Measurements from ENCODE around the gene KIF3A. TPM values are rescaled to one million over a fixed set of nuclear protein-coding genes. Genes with fewer than 3 reads are reported as not detected.

KIF3A gene
- total and polyA plus RNA-seq, 11 donors: 5.8 to 19.3 (median 10.1) TPM

DNA sequence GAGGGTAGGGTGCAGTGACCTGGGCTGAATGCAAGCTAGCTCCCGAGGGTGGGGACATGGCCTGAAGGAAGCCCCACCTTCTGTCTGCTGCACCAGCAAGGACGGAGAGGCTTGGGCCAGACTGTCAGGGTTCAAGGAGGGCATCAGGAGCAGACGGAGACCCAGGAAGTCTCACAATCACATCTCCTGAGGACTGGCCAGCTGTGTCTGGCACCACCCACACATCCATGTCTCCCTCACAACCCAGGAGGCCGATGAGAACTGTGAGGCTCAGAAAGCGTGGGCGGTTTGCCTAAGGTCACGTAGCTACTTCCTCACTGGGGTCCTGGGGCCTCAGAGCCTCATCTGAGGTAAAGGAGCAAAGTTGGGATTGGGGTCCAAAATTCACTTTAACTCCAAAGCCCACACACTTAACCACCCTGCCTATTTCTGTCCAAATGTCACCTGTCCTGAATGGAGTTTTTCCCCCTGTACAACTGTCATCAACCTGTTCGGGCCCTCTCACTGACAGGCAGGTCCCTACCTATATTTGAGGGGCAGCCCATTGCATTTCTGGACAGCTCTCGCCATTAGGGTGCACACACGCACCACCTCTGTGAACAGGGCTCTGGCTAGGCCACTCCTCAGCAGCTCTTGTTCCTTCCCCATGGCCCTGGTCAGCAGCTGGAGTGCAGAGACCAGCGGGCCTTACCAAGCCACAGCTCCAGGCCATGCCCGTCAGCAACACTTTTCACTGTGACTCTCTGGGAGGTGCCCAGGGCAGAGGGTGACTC, 75.9 kb downstream of the KIF3A start:
- H3K4me3 ChIP-seq: no peak overlapping the region
- H3K9me3 ChIP-seq: no peaks in the 10 kb centered on the region
- ATAC-seq: peak in 1 of 4 donors; percentile 13
- DNase-seq: no peak
- TF ChIP-seq CTCF (IDR thresholded peaks at IDR 0.05): no peak
- no peak for TF ChIP-seq POLR2A (IDR thresholded peaks at IDR 0.05)
- H3K4me1 ChIP-seq: peaks cover 0 to 4% (median 2%) of the 10 kb centered on the region in 12 donors
- H3K36me3 ChIP-seq: no peaks in the 10 kb centered on the region
- WGBS, 4 donors: 80 to 82% (median 81%) methylated on average over 12 of the region's 12 CpGs
- H3K27ac ChIP-seq: no peak overlapping the region
- peaks cover 3 to 13% (median 9%) of the 10 kb centered on the region in 9 donors for H3K27me3 ChIP-seq
- intact Hi-C loops (cut with DNase I): no loop called here

DNA sequence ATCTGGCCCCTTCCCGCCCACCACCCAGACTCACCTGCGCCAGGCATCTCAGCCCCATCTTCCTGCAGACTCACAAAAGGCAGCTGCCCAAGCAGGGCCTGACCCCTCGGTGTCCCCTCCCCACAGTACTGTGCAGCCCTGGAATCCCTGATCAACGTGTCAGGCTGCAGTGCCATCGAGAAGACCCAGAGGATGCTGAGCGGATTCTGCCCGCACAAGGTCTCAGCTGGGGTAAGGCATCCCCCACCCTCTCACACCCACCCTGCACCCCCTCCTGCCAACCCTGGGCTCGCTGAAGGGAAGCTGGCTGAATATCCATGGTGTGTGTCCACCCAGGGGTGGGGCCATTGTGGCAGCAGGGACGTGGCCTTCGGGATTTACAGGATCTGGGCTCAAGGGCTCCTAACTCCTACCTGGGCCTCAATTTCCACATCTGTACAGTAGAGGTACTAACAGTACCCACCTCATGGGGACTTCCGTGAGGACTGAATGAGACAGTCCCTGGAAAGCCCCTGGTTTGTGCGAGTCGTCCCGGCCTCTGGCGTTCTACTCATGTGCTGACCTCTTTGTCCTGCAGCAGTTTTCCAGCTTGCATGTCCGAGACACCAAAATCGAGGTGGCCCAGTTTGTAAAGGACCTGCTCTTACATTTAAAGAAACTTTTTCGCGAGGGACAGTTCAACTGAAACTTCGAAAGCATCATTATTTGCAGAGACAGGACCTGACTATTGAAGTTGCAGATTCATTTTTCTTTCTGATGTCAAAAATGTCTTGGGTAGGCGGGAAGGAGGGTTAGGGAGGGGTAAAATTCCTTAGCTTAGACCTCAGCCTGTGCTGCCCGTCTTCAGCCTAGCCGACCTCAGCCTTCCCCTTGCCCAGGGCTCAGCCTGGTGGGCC, 77.5 kb downstream of the KIF3A start:
- intact Hi-C loops (cut with DNase I): no loop called here
- WGBS, 4 donors: 92 to 96% (median 94%) methylated on average over 21 to 23 of the region's 23 CpGs
- DNase-seq (no peak), ATAC-seq (no peak)
- peaks cover 12 to 26% (median 20%) of the 10 kb centered on the region in 9 donors for H3K27me3 ChIP-seq
- H3K36me3 ChIP-seq: no peaks in the 10 kb centered on the region
- TF ChIP-seq POLR2A (IDR thresholded peaks at IDR 0.05) (no peak), CTCF (IDR thresholded peaks at IDR 0.05) (no peak)
- H3K4me3 ChIP-seq: no peak overlapping the region
- H3K4me1 ChIP-seq: peaks cover 0 to 13% (median 7%) of the 10 kb centered on the region in 12 donors
- H3K9me3 ChIP-seq: no peaks in the 10 kb centered on the region
- no peak overlapping the region for H3K27ac ChIP-seq

GRCh38 chr5:132658381-132659302, 78.7 kb downstream of the KIF3A start:
- DNase-seq: no peak
- TF ChIP-seq POLR2A (IDR thresholded peaks at IDR 0.05) (no peak), CTCF (IDR thresholded peaks at IDR 0.05) (no peak)
- no peaks in the 10 kb centered on the region for H3K36me3 ChIP-seq
- intact Hi-C loops (cut with DNase I): no loop called here
- no peaks in the 10 kb centered on the region for H3K9me3 ChIP-seq
- 90 to 93% (median 92%) methylated on average over 7 to 9 of the region's 9 CpGs for WGBS, 4 donors
- H3K27me3 ChIP-seq: peaks cover 12 to 35% (median 21%) of the 10 kb centered on the region in 9 donors
- no peak overlapping the region for H3K27ac ChIP-seq
- H3K4me3 ChIP-seq: no peak overlapping the region
- H3K4me1 ChIP-seq: peaks cover 0 to 13% (median 7%) of the 10 kb centered on the region in 12 donors
- no peak for ATAC-seq

Measured in heart left ventricle (tissue), 16 donors.